H9 (cell line): ENCODE results near the gene CHTOP. TPM values are rescaled to one million over a fixed set of nuclear protein-coding genes. Genes with fewer than 3 reads are reported as not detected.

Experiments used
- DNase-seq: peaks from one replicate; pipeline ENCODE4 v3.0.0-alpha.2; 2017
- H2AFZ ChIP-seq: one replicate; pipeline ENCODE4 v1.6.1; 2013; ENCODE audit warnings: mild to moderate bottlenecking, low read length, control low read depth, moderate library complexity
- H2AK5ac ChIP-seq: 2 replicates; pipeline ENCODE4 v1.6.1; 2013; ENCODE audit warnings: low read length, control low read depth, mixed read lengths; ENCODE audit not compliant: insufficient read length
- H2BK120ac ChIP-seq: one replicate; pipeline ENCODE4 v1.6.1; 2013; ENCODE audit warnings: low read depth, mild to moderate bottlenecking, low read length, control low read depth, inconsistent platforms; ENCODE audit not compliant: poor library complexity, severe bottlenecking
- H2BK12ac ChIP-seq: 2 replicates; pipeline ENCODE4 v1.6.1; 2013; ENCODE audit warnings: low read length, control low read depth, mixed read lengths, low read depth; ENCODE audit not compliant: insufficient read length
- H2BK15ac ChIP-seq: 2 replicates; pipeline ENCODE4 v1.6.1; 2013; ENCODE audit warnings: low read depth, low read length, control low read depth
- H2BK20ac ChIP-seq: one replicate; pipeline ENCODE4 v1.6.1; 2013; ENCODE audit warnings: low read depth, mild to moderate bottlenecking, low read length, control low read depth, inconsistent platforms; ENCODE audit not compliant: poor library complexity, severe bottlenecking
- H2BK5ac ChIP-seq: 2 replicates; pipeline ENCODE4 v1.6.1; 2013; ENCODE audit warnings: low read length, control low read depth, mixed read lengths; ENCODE audit not compliant: insufficient read length
- H3K14ac ChIP-seq: 2 replicates; pipeline ENCODE4 v1.6.1; 2013; ENCODE audit warnings: low read length, control low read depth; ENCODE audit not compliant: insufficient read depth
- H3K18ac ChIP-seq: 2 replicates; pipeline ENCODE4 v1.6.1; 2013; ENCODE audit warnings: low read depth, mild to moderate bottlenecking, mixed read lengths, low read length, control low read depth; ENCODE audit not compliant: insufficient read length
- H3K23ac ChIP-seq: 2 replicates; pipeline ENCODE4 v1.6.1; 2013; ENCODE audit warnings: low read length, control low read depth, mixed read lengths, low read depth; ENCODE audit not compliant: insufficient read length
- H3K23me2 ChIP-seq: 2 replicates; pipeline ENCODE4 v1.6.1; 2013; ENCODE audit warnings: low read depth, mild to moderate bottlenecking, mixed read lengths, low read length, control low read depth; ENCODE audit not compliant: insufficient read length, poor library complexity, severe bottlenecking
- H3K27ac ChIP-seq: 2 replicates; pipeline ENCODE4 v1.5.1; 2013; ENCODE audit warnings: low read length, control low read depth, mixed read lengths, low read depth; ENCODE audit not compliant: insufficient read length
- H3K27me3 ChIP-seq: 2 replicates; pipeline ENCODE4 v1.6.1; 2013; ENCODE audit warnings: low read length, control low read depth, inconsistent platforms; ENCODE audit not compliant: insufficient read depth
- H3K4ac ChIP-seq: 2 replicates; pipeline ENCODE4 v1.6.1; 2013; ENCODE audit warnings: low read depth, mild to moderate bottlenecking, control low read depth, inconsistent platforms, low read length, moderate library complexity
- H3K4me1 ChIP-seq: 2 replicates; pipeline ENCODE4 v1.6.1; 2013; ENCODE audit warnings: low read length, control low read depth, inconsistent platforms; ENCODE audit not compliant: insufficient read depth
- H3K4me2 ChIP-seq: 2 replicates; pipeline ENCODE4 v1.6.1; 2013; ENCODE audit warnings: low read length, control low read depth, mixed read lengths; ENCODE audit not compliant: insufficient read length, insufficient read depth
- H3K56ac ChIP-seq: 2 replicates; pipeline ENCODE4 v1.6.1; 2013; ENCODE audit warnings: low read depth, mild to moderate bottlenecking, mixed read lengths, low read length, control low read depth; ENCODE audit not compliant: insufficient read length
- H3K79me1 ChIP-seq: 2 replicates; pipeline ENCODE4 v1.6.1; 2013; ENCODE audit warnings: low read depth, mild to moderate bottlenecking, moderate library complexity, low read length, control low read depth, inconsistent platforms; ENCODE audit not compliant: insufficient read depth, poor library complexity, severe bottlenecking
- H3K79me2 ChIP-seq: 2 replicates; pipeline ENCODE4 v1.6.1; 2013; ENCODE audit warnings: low read length, control low read depth, inconsistent platforms; ENCODE audit not compliant: insufficient read depth
- H3K9ac ChIP-seq: 2 replicates; pipeline ENCODE4 v1.6.1; 2013; ENCODE audit warnings: low read length, control low read depth, mixed read lengths; ENCODE audit not compliant: insufficient read length; ENCODE audit errors: extremely low read depth
- H3K9me3 ChIP-seq: one replicate; pipeline ENCODE4 v1.6.1; 2013; ENCODE audit warnings: low read depth, low read length, inconsistent platforms; ENCODE audit not compliant: control insufficient read depth
- H3T11ph ChIP-seq: one replicate; pipeline ENCODE4 v1.6.1; 2013; ENCODE audit warnings: mild to moderate bottlenecking, low read length, control low read depth, inconsistent platforms
- H4K20me1 ChIP-seq: one replicate; pipeline ENCODE4 v1.6.1; 2013; ENCODE audit not compliant: control insufficient read depth, insufficient read length, insufficient read depth
- H4K5ac ChIP-seq: 2 replicates; pipeline ENCODE4 v1.6.1; 2013; ENCODE audit warnings: low read depth, mild to moderate bottlenecking, mixed read lengths, low read length, control low read depth; ENCODE audit not compliant: insufficient read length
- H4K8ac ChIP-seq: replicated peaks from 2 replicates; pipeline ENCODE4 v1.6.1; 2013; ENCODE audit warnings: low read length, control low read depth, mixed read lengths, low read depth; ENCODE audit not compliant: insufficient read length
- H4K91ac ChIP-seq: 2 replicates; pipeline ENCODE4 v1.6.1; 2013; ENCODE audit warnings: low read depth, mild to moderate bottlenecking, moderate library complexity, mixed read lengths, low read length, control low read depth; ENCODE audit not compliant: insufficient read length
- H3K27ac Mint-ChIP-seq, 3 experiments: 2 replicates in 2 of 3; 3 replicates in 1 of 3; pipeline ENCODE4 v1.8.0; 2020 to 2021; ENCODE audit warnings: mixed read lengths in 3 of 3, mild to moderate bottlenecking in 1 of 3, moderate library complexity in 1 of 3
- H3K27me3 Mint-ChIP-seq: 2 replicates; pipeline ENCODE4 v1.8.0; 2021; ENCODE audit warnings: low read depth, mild to moderate bottlenecking, moderate library complexity, mixed read lengths
- H3K36me3 Mint-ChIP-seq, 3 experiments: 2 replicates in 2 of 3; 3 replicates in 1 of 3; pipeline ENCODE4 v1.8.0; 2020 to 2021; ENCODE audit warnings: low read depth in 3 of 3, mixed read lengths in 3 of 3; ENCODE audit not compliant: insufficient read depth in 1 of 3
- H3K4me1 Mint-ChIP-seq, 2 experiments: 2 replicates each; pipeline ENCODE4 v1.8.0; 2020; ENCODE audit warnings: mixed read lengths in 2 of 2
- H3K4me3 Mint-ChIP-seq, 2 experiments: 2 replicates in 1 of 2; 3 replicates in 1 of 2; pipeline ENCODE4 v1.8.0; 2020 to 2021; ENCODE audit warnings: mild to moderate bottlenecking in 2 of 2, mixed read lengths in 2 of 2, moderate library complexity in 1 of 2
- H3K9me3 Mint-ChIP-seq, 2 experiments: 2 replicates in 1 of 2; 3 replicates in 1 of 2; pipeline ENCODE4 v1.8.0; 2020; ENCODE audit warnings: mild to moderate bottlenecking in 2 of 2, mixed read lengths in 2 of 2, moderate library complexity in 1 of 2
- WGBS: extraction: QIAGEN DNeasy Blood & Tissue Kit; methylation state at CpG from one replicate; pipeline ENCODE4 v1.1.7; 2013; ENCODE audit warnings: missing lambda C conversion rate, low lambda C conversion rate, mixed read lengths; ENCODE audit not compliant: insufficient read length; ENCODE audit errors: extremely low coverage; 5-methylcytosine and 5-hydroxymethylcytosine counted together
- total RNA-seq: library from RNA; stranded (reverse); gene quantifications from 2 replicates; pipeline ENCODE4 v1.2.1, GENCODE V29; 2021
- TF ChIP-seq, protein P1 (sequence below): fragments of 200-600 bp; sonication (generic); conservative IDR thresholded peaks from 3 replicates; pipeline ENCODE4 v1.8.0; 2021; ENCODE audit warnings: antibody characterized with exemption, mild to moderate bottlenecking

Gene CHTOP
- total RNA-seq, 1 experiment from 2014 or later, result 126 TPM

DNA sequence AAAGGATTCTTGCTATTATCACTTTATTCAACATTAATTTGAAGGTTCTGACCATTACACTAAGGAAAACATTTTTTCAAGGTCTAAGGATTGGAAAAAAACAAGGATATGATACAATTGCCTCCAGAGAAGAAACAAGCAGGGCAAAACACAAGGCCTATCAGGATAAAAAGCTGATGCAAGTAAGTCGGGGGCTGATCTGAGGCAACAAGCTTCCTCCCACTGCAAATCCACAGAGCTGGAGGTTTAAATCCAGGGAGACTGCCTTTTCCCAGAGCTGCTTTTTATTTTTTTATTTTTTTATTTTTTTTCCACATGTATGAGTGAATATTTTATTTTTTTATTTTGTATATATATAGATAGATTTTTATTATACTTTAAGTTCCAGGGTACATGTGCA is 48.9 kb upstream of the CHTOP start:
- no peak overlapping the region for H3K4me3 Mint-ChIP-seq
- no peaks in the 10 kb centered on the region; the same call in 1 of the 2 replicates for H3K4me1 ChIP-seq
- no peaks in the 10 kb centered on the region for H3K79me1 ChIP-seq
- no peak overlapping the region for H3K27ac ChIP-seq
- H3K27ac Mint-ChIP-seq, result no peak overlapping the region
- no peak overlapping the region for H3K14ac ChIP-seq
- H4K8ac ChIP-seq, result no peak overlapping the region
- no peak overlapping the region for H2BK12ac ChIP-seq
- H3K9ac ChIP-seq, result no peak overlapping the region
- no peak overlapping the region for H2AFZ ChIP-seq
- no peaks in the 10 kb centered on the region for H3K36me3 Mint-ChIP-seq
- H3K56ac ChIP-seq, result no peak overlapping the region
- no peaks in the 10 kb centered on the region for H3K27me3 ChIP-seq
- no peak overlapping the region for H3T11ph ChIP-seq
- no peak overlapping the region for H3K4me2 ChIP-seq
- H3K9me3 ChIP-seq, result no peaks in the 10 kb centered on the region
- no peak overlapping the region for H2BK5ac ChIP-seq
- H2BK20ac ChIP-seq, result no peak overlapping the region
- H4K91ac ChIP-seq, result no peak overlapping the region
- WGBS, result no CpG with 5 or more reads among the region's 1 CpG
- H3K79me2 ChIP-seq, result no peaks in the 10 kb centered on the region
- no peak overlapping the region for H2AK5ac ChIP-seq
- H3K9me3 Mint-ChIP-seq, result no peaks in the 10 kb centered on the region
- TF ChIP-seq, protein P1, sequence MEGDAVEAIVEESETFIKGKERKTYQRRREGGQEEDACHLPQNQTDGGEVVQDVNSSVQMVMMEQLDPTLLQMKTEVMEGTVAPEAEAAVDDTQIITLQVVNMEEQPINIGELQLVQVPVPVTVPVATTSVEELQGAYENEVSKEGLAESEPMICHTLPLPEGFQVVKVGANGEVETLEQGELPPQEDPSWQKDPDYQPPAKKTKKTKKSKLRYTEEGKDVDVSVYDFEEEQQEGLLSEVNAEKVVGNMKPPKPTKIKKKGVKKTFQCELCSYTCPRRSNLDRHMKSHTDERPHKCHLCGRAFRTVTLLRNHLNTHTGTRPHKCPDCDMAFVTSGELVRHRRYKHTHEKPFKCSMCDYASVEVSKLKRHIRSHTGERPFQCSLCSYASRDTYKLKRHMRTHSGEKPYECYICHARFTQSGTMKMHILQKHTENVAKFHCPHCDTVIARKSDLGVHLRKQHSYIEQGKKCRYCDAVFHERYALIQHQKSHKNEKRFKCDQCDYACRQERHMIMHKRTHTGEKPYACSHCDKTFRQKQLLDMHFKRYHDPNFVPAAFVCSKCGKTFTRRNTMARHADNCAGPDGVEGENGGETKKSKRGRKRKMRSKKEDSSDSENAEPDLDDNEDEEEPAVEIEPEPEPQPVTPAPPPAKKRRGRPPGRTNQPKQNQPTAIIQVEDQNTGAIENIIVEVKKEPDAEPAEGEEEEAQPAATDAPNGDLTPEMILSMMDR, result no peak
- H4K20me1 ChIP-seq, result no peaks in the 10 kb centered on the region
- no peak overlapping the region for H4K5ac ChIP-seq
- H3K4ac ChIP-seq, result no peak overlapping the region
- H3K18ac ChIP-seq, result no peak overlapping the region
- no peak overlapping the region for H2BK120ac ChIP-seq
- H3K4me1 Mint-ChIP-seq, result peaks cover 9 to 16% of the 10 kb centered on the region in 2 experiments; a peak in 3 of 4 replicates
- no peaks in the 10 kb centered on the region; the same call in 1 of the 2 replicates for H3K27me3 Mint-ChIP-seq
- H3K23ac ChIP-seq, result no peak overlapping the region
- DNase-seq, result no peak
- H2BK15ac ChIP-seq, result no peak overlapping the region
- H3K23me2 ChIP-seq, result no peaks in the 10 kb centered on the region
